Endothelial cell of umbilical vein (primary cell): Measurements from ENCODE around the gene GPR158.

Source experiments
- CTCF ChIP-seq, 2 donors: IDR thresholded peaks; 1 replicate in 1 of 2; 2 replicates in 1 of 2; pipeline ENCODE4 v1.5.1; 2011; ENCODE audit warnings: low read length in 2 of 2, mild to moderate bottlenecking in 2 of 2, moderate library complexity in 2 of 2, control low read depth in 1 of 2, inconsistent platforms in 1 of 2, low read depth in 1 of 2; ENCODE audit not compliant: insufficient read depth in 1 of 2; ENCODE audit errors: extremely low read depth in 1 of 2
- POLR2A ChIP-seq: IDR thresholded peaks from 2 replicates; pipeline ENCODE4 v1.6.1; 2012; ENCODE audit warnings: low read depth, mild to moderate bottlenecking, control low read depth, low read length
- POLR2AphosphoS5 ChIP-seq: IDR thresholded peaks from 2 replicates; pipeline ENCODE4 v1.6.1; 2012; ENCODE audit warnings: low read depth, mild to moderate bottlenecking, control low read depth, low read length, moderate library complexity; ENCODE audit not compliant: insufficient read depth
- TF ChIP-seq, protein P1 (sequence below): IDR thresholded peaks from 2 replicates; pipeline ENCODE4 v1.6.1; 2011; ENCODE audit not compliant: insufficient read depth, insufficient read length

- TF ChIP-seq POLR2A: no peak
- TF ChIP-seq CTCF (IDR thresholded peaks at IDR 0.05; ENCODE audit: extremely low read depth in 1 of 2, insufficient read depth in 1 of 2, low read depth in 1 of 2, low read length in 2 of 2): no peak
- TF ChIP-seq, protein P1, sequence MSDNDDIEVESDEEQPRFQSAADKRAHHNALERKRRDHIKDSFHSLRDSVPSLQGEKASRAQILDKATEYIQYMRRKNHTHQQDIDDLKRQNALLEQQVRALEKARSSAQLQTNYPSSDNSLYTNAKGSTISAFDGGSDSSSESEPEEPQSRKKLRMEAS: no peak
- TF ChIP-seq POLR2AphosphoS5: no peak
These were observed 217.3 kb downstream of the GPR158 start for GRCh38 chr10:25392132-25392531.
